HEK293 (cell line): ENCODE results near the gene METTL17.

Experiments
- CTCF ChIA-PET: fragments of 350-600 bp; formaldehyde crosslinking; extraction: SDS; loops from one replicate; lab custom pipeline; 2021; ENCODE audit warnings: antibody characterized with exemption; lab: Yijun Ruan, JAX
- POLR2A ChIA-PET: fragments of 300-600 bp; formaldehyde crosslinking; extraction: SDS; loops from one replicate; lab custom pipeline; 2020; ENCODE audit warnings: antibody characterized with exemption, inconsistent platforms; lab: Yijun Ruan, JAX
- H3K27ac ChIP-seq: fragments of 200-500 bp; sonication (Bioruptor generic); 2 replicates; pipeline ENCODE4 v1.5.1; 2014; ENCODE audit warnings: low read depth, low read length, control low read depth, inconsistent platforms; ENCODE audit errors: extremely low read depth
- H3K36me3 ChIP-seq, 2 experiments: fragments of 200-500 bp in 1 of 2; sonication (Bioruptor generic) in 1 of 2; 1 replicate in 1 of 2; 2 replicates in 1 of 2; pipeline ENCODE4 v1.5.1; 2014 to 2017; ENCODE audit warnings: inconsistent platforms in 2 of 2, low read length in 2 of 2; ENCODE audit not compliant: control insufficient read depth in 2 of 2, insufficient read depth in 1 of 2
- H3K4me1 ChIP-seq: fragments of 200-500 bp; sonication (Bioruptor generic); 2 replicates; pipeline ENCODE4 v1.5.1; 2014; ENCODE audit warnings: mild to moderate bottlenecking, low read length, inconsistent platforms; ENCODE audit not compliant: control insufficient read depth, insufficient read depth
- H3K4me3 ChIP-seq: 2 replicates; pipeline ENCODE4 v1.5.1; 2011; ENCODE audit warnings: low read depth, mild to moderate bottlenecking, control low read depth, low read length, moderate library complexity
- H3K9me3 ChIP-seq: fragments of 200-500 bp; sonication (Bioruptor generic); 2 replicates; pipeline ENCODE4 v1.5.1; 2014; ENCODE audit warnings: low read depth, low read length, inconsistent platforms; ENCODE audit not compliant: control insufficient read depth, insufficient read depth
- BCL11B ChIP-seq: fragments of 450-650 bp; formaldehyde crosslinking; IDR thresholded peaks from 2 replicates; pipeline ENCODE4 v1.5.1; 2016; ENCODE audit warnings: low read depth, missing biosample characterization, missing genetic modification characterization
- HOXC10 ChIP-seq: sonication (generic); formaldehyde crosslinking; IDR thresholded peaks from 2 replicates; pipeline ENCODE4 v1.8.1; 2023; ENCODE audit warnings: mild to moderate bottlenecking, missing genetic modification reagents
- KLF16 ChIP-seq: fragments of 450-650 bp; formaldehyde crosslinking; IDR thresholded peaks from 2 replicates; pipeline ENCODE4 v1.5.1; 2017; ENCODE audit warnings: missing biosample characterization, missing genetic modification characterization
- KLF7 ChIP-seq: fragments of 450-650 bp; formaldehyde crosslinking; IDR thresholded peaks from 2 replicates; pipeline ENCODE4 v1.5.1; 2016; ENCODE audit warnings: missing biosample characterization, missing genetic modification characterization, borderline replicate concordance
- MEIS1 ChIP-seq: sonication (generic); formaldehyde crosslinking; IDR thresholded peaks from 2 replicates; pipeline ENCODE4 v1.8.1; 2022; ENCODE audit warnings: missing genetic modification reagents, mild to moderate bottlenecking, borderline replicate concordance
- OVOL3 ChIP-seq: fragments of 450-650 bp; formaldehyde crosslinking; IDR thresholded peaks from 2 replicates; pipeline ENCODE4 v1.5.1; 2016; ENCODE audit warnings: missing biosample characterization, missing genetic modification characterization
- SP3 ChIP-seq: fragments of 450-650 bp; formaldehyde crosslinking; IDR thresholded peaks from 2 replicates; pipeline ENCODE4 v1.5.1; 2016; ENCODE audit warnings: missing biosample characterization, missing genetic modification characterization
- YY1 ChIP-seq: fragments of 450-650 bp; formaldehyde crosslinking; IDR thresholded peaks from 2 replicates; pipeline ENCODE4 v1.5.1; 2018; ENCODE audit warnings: missing biosample characterization, missing genetic modification characterization
- ZBTB21 ChIP-seq: fragments of 450-650 bp; formaldehyde crosslinking; IDR thresholded peaks from 2 replicates; pipeline ENCODE4 v1.5.1; 2017; ENCODE audit warnings: missing biosample characterization, missing genetic modification characterization
- ZFP3 ChIP-seq: fragments of 450-650 bp; formaldehyde crosslinking; IDR thresholded peaks from 2 replicates; pipeline ENCODE4 v1.5.1; 2016; ENCODE audit warnings: low read depth, missing biosample characterization, missing genetic modification characterization
- ZNF10 ChIP-seq: fragments of 450-650 bp; formaldehyde crosslinking; IDR thresholded peaks from 2 replicates; pipeline ENCODE4 v1.5.1; 2017; ENCODE audit warnings: missing biosample characterization, missing genetic modification characterization
- ZNF114 ChIP-seq: fragments of 450-650 bp; formaldehyde crosslinking; IDR thresholded peaks from 2 replicates; pipeline ENCODE4 v1.5.0; 2017; ENCODE audit warnings: missing biosample characterization, missing genetic modification characterization
- ZNF174 ChIP-seq: fragments of 450-650 bp; formaldehyde crosslinking; IDR thresholded peaks from 2 replicates; pipeline ENCODE4 v1.5.0; 2017; ENCODE audit warnings: missing biosample characterization, mild to moderate bottlenecking, missing genetic modification characterization
- ZNF202 ChIP-seq: fragments of 450-650 bp; formaldehyde crosslinking; IDR thresholded peaks from 2 replicates; pipeline ENCODE4 v1.5.1; 2016; ENCODE audit warnings: missing biosample characterization, missing genetic modification characterization, borderline replicate concordance
- ZNF23 ChIP-seq: fragments of 450-650 bp; formaldehyde crosslinking; IDR thresholded peaks from 2 replicates; pipeline ENCODE4 v1.5.1; 2016; ENCODE audit warnings: missing biosample characterization, missing genetic modification characterization, borderline replicate concordance
- ZNF239 ChIP-seq: fragments of 450-650 bp; formaldehyde crosslinking; IDR thresholded peaks from 2 replicates; pipeline ENCODE4 v1.5.1; 2016; ENCODE audit warnings: missing biosample characterization, missing genetic modification characterization
- ZNF394 ChIP-seq: fragments of 450-650 bp; formaldehyde crosslinking; IDR thresholded peaks from 2 replicates; pipeline ENCODE4 v1.5.1; 2016; ENCODE audit warnings: missing biosample characterization, missing genetic modification characterization, mild to moderate bottlenecking, moderate library complexity, borderline replicate concordance
- ZNF404 ChIP-seq: fragments of 450-650 bp; formaldehyde crosslinking; IDR thresholded peaks from 2 replicates; pipeline ENCODE4 v1.5.1; 2017; ENCODE audit warnings: missing biosample characterization, missing genetic modification characterization
- ZNF416 ChIP-seq: fragments of 450-650 bp; formaldehyde crosslinking; IDR thresholded peaks from 2 replicates; pipeline ENCODE4 v1.5.1; 2016; ENCODE audit warnings: missing biosample characterization, missing genetic modification characterization
- ZNF514 ChIP-seq: fragments of 450-650 bp; formaldehyde crosslinking; IDR thresholded peaks from 2 replicates; pipeline ENCODE4 v1.5.1; 2016; ENCODE audit warnings: missing biosample characterization, missing genetic modification characterization
- ZNF560 ChIP-seq: fragments of 450-650 bp; formaldehyde crosslinking; IDR thresholded peaks from 2 replicates; pipeline ENCODE4 v1.5.1; 2017; ENCODE audit warnings: missing biosample characterization, missing genetic modification characterization, borderline replicate concordance
- ZNF626 ChIP-seq: fragments of 450-650 bp; sonication (Bioruptor Pico); formaldehyde crosslinking; IDR thresholded peaks from 2 replicates; pipeline ENCODE4 v1.5.1; 2018; ENCODE audit warnings: missing biosample characterization, missing genetic modification characterization, inconsistent platforms
- ZNF629 ChIP-seq: fragments of 450-650 bp; formaldehyde crosslinking; IDR thresholded peaks from 2 replicates; pipeline ENCODE4 v1.5.1; 2017; ENCODE audit warnings: missing biosample characterization, missing genetic modification characterization
- ZNF670 ChIP-seq: fragments of 450-650 bp; formaldehyde crosslinking; IDR thresholded peaks from 2 replicates; pipeline ENCODE4 v1.5.1; 2016; ENCODE audit warnings: missing biosample characterization, missing genetic modification characterization, low read depth
- ZNF701 ChIP-seq: fragments of 450-650 bp; formaldehyde crosslinking; IDR thresholded peaks from 2 replicates; pipeline ENCODE4 v1.5.1; 2016; ENCODE audit warnings: missing biosample characterization, missing genetic modification characterization
- ZNF768 ChIP-seq: fragments of 450-650 bp; formaldehyde crosslinking; IDR thresholded peaks from 2 replicates; pipeline ENCODE4 v1.5.1; 2018; ENCODE audit warnings: missing biosample characterization, mild to moderate bottlenecking, missing genetic modification characterization
- TF ChIP-seq, protein P1 (sequence below): fragments of 450-650 bp; formaldehyde crosslinking; IDR thresholded peaks from 2 replicates; pipeline ENCODE4 v1.5.1; 2016; ENCODE audit warnings: missing biosample characterization, missing genetic modification characterization, low read depth
- TF ChIP-seq, protein P2 (sequence below): fragments of 450-650 bp; formaldehyde crosslinking; IDR thresholded peaks from 2 replicates; pipeline ENCODE4 v1.5.1; 2016; ENCODE audit warnings: missing biosample characterization, missing genetic modification characterization
- TF ChIP-seq, protein P3 (sequence below): fragments of 450-650 bp; formaldehyde crosslinking; IDR thresholded peaks from 2 replicates; pipeline ENCODE4 v1.5.1; 2016; ENCODE audit warnings: missing biosample characterization, missing genetic modification characterization
- TF ChIP-seq, protein P4 (sequence below): fragments of 450-650 bp; formaldehyde crosslinking; IDR thresholded peaks from 2 replicates; pipeline ENCODE4 v1.5.1; 2016; ENCODE audit warnings: missing biosample characterization, missing genetic modification characterization

Gene METTL17

DNA sequence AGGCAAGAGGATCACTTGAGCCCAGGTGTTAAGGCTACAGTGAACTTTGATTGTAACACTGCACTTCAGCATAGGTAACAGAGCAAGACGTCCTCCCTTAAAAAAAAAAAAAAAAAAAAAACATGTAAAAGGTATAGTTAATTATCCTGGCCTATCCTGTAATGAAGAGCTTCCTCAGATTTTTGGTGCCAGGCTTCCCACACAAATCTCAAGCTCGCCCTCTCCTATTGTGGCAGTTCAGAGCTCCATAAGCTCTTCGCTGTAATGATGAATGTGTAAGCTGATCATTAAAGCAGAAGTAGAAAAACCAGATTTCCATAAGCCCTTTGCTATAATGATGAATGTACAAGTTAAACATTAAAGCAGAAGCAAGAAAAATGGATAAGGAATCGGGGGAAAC, 7.3 kb downstream of the METTL17 start:
- ChIA-PET POLR2A (interaction anchor here (1.0 kb wide), 1 partner anchor 26 kb away, joined by 3 read pairs; no protein-coding TSS in a partner anchor), CTCF (interaction anchor here (0.9 to 5.4 kb wide), 4 partner anchors 8 to 138 kb away, joined by 3 to 35 read pairs (median 5); no protein-coding TSS in a partner anchor)
- H3K9me3 ChIP-seq: no peaks in the 10 kb centered on the region
- H3K27ac ChIP-seq: no peak overlapping the region
- no peak overlapping the region for H3K4me3 ChIP-seq
- peaks cover 54 to 59% of the 10 kb centered on the region in 2 experiments for H3K36me3 ChIP-seq
- H3K4me1 ChIP-seq: no peaks in the 10 kb centered on the region
- TF ChIP-seq ZNF768 (tag by site-specific recombination) (no peak), ZNF23 (tag by site-specific recombination) (no peak), YY1 (tag by site-specific recombination) (no peak), ZNF114 (tag by site-specific recombination) (no peak), ZNF416 (tag by site-specific recombination) (no peak), OVOL3 (tag by site-specific recombination) (no peak), BCL11B (tag by site-specific recombination) (no peak), ZBTB21 (no peak), ZNF202 (tag by site-specific recombination) (no peak), ZNF174 (tag by site-specific recombination) (no peak), ZNF701 (no peak), ZNF404 (tag by site-specific recombination) (no peak), ZNF629 (tag by site-specific recombination) (no peak), ZNF514 (no peak), KLF16 (tag by site-specific recombination) (no peak), ZNF560 (no peak)
- TF ChIP-seq, protein P1, sequence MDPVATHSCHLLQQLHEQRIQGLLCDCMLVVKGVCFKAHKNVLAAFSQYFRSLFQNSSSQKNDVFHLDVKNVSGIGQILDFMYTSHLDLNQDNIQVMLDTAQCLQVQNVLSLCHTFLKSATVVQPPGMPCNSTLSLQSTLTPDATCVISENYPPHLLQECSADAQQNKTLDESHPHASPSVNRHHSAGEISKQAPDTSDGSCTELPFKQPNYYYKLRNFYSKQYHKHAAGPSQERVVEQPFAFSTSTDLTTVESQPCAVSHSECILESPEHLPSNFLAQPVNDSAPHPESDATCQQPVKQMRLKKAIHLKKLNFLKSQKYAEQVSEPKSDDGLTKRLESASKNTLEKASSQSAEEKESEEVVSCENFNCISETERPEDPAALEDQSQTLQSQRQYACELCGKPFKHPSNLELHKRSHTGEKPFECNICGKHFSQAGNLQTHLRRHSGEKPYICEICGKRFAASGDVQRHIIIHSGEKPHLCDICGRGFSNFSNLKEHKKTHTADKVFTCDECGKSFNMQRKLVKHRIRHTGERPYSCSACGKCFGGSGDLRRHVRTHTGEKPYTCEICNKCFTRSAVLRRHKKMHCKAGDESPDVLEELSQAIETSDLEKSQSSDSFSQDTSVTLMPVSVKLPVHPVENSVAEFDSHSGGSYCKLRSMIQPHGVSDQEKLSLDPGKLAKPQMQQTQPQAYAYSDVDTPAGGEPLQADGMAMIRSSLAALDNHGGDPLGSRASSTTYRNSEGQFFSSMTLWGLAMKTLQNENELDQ (tag by site-specific recombination): no peak
- TF ChIP-seq, protein P2, sequence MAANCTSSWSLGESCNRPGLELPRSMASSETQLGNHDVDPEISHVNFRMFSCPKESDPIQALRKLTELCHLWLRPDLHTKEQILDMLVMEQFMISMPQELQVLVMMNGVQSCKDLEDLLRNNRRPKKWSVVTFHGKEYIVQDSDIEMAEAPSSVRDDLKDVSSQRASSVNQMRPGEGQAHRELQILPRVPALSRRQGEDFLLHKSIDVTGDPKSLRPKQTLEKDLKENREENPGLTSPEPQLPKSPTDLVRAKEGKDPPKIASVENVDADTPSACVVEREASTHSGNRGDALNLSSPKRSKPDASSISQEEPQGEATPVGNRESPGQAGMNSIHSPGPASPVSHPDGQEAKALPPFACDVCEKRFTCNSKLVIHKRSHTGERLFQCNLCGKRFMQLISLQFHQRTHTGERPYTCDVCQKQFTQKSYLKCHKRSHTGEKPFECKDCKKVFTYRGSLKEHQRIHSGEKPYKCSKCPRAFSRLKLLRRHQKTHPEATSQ: no peak
- TF ChIP-seq, protein P3, sequence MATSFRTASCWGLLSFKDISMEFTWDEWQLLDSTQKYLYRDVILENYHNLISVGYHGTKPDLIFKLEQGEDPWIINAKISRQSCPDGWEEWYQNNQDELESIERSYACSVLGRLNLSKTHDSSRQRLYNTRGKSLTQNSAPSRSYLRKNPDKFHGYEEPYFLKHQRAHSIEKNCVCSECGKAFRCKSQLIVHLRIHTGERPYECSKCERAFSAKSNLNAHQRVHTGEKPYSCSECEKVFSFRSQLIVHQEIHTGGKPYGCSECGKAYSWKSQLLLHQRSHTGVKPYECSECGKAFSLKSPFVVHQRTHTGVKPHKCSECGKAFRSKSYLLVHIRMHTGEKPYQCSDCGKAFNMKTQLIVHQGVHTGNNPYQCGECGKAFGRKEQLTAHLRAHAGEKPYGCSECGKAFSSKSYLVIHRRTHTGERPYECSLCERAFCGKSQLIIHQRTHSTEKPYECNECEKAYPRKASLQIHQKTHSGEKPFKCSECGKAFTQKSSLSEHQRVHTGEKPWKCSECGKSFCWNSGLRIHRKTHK (tag by site-specific recombination): no peak

DNA sequence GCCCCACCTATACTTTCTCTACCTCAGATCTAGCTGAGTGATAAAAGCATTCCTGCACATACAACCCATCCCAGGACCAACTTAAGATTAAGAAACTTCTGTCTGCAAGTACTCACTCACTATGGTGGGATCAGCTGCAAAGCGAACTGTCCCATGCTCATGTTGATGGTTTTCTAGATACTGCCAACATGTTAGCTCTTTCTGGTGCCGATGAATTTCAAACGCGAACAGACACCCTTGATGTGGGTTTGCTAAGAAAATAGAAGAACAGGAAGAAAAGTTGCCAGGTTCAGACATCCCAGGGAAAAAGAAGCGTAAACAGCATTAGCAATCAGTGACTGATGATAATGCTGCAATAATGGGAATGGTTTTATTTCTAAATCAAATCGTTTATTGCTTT, 7.8 kb downstream of the METTL17 start:
- no peak overlapping the region for H3K4me3 ChIP-seq
- POLR2A ChIA-PET: interaction anchor here (1.0 kb wide), 1 partner anchor 27 kb away, joined by 3 read pairs; no protein-coding TSS in a partner anchor
- CTCF ChIA-PET: interaction anchor here (0.9 to 5.4 kb wide), 5 partner anchors 8 to 139 kb away, joined by 3 to 35 read pairs (median 5); no protein-coding TSS in a partner anchor
- H3K27ac ChIP-seq: no peak overlapping the region
- H3K9me3 ChIP-seq: no peaks in the 10 kb centered on the region
- peaks cover 49 to 55% of the 10 kb centered on the region in 2 experiments for H3K36me3 ChIP-seq
- H3K4me1 ChIP-seq: no peaks in the 10 kb centered on the region
- TF ChIP-seq SP3 (tag by site-specific recombination): no peak
- TF ChIP-seq, protein P4, sequence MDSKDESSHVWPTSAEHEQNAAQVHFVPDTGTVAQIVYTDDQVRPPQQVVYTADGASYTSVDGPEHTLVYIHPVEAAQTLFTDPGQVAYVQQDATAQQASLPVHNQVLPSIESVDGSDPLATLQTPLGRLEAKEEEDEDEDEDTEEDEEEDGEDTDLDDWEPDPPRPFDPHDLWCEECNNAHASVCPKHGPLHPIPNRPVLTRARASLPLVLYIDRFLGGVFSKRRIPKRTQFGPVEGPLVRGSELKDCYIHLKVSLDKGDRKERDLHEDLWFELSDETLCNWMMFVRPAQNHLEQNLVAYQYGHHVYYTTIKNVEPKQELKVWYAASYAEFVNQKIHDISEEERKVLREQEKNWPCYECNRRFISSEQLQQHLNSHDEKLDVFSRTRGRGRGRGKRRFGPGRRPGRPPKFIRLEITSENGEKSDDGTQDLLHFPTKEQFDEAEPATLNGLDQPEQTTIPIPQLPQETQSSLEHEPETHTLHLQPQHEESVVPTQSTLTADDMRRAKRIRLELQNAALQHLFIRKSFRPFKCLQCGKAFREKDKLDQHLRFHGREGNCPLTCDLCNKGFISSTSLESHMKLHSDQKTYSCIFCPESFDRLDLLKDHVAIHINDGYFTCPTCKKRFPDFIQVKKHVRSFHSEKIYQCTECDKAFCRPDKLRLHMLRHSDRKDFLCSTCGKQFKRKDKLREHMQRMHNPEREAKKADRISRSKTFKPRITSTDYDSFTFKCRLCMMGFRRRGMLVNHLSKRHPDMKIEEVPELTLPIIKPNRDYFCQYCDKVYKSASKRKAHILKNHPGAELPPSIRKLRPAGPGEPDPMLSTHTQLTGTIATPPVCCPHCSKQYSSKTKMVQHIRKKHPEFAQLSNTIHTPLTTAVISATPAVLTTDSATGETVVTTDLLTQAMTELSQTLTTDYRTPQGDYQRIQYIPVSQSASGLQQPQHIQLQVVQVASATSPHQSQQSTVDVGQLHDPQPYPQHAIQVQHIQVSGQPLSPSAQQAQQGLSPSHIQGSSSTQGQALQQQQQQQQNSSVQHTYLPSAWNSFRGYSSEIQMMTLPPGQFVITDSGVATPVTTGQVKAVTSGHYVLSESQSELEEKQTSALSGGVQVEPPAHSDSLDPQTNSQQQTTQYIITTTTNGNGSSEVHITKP (tag by site-specific recombination): no peak
- TF ChIP-seq ZNF394 (tag by site-specific recombination): no peak
- no peak for TF ChIP-seq ZNF626 (tag by site-specific recombination)
- no peak for TF ChIP-seq KLF7 (tag by site-specific recombination)
- TF ChIP-seq ZFP3: no peak
- no peak for TF ChIP-seq ZNF239 (tag by site-specific recombination)
- no peak for TF ChIP-seq ZNF10 (tag by site-specific recombination)
- TF ChIP-seq ZNF670 (tag by site-specific recombination): no peak
- TF ChIP-seq HOXC10: no peak
- no peak for TF ChIP-seq MEIS1 (CRISPR knock-in tag)
